Measurements from ENCODE around the gene SLC37A3. TPM values are rescaled to one million over a fixed set of nuclear protein-coding genes. Genes with fewer than 3 reads are reported as not detected.
"Not testable (repeated sequence)": the region's sequence is repeated elsewhere in the genome, so short reads cannot be mapped to it uniquely, and the experiment has no call there.

The SLC37A3 gene
- total RNA-seq, 4 donors from 2014 or later, result 28.7 to 36.2 (median 29.9) TPM

- intact Hi-C loops (cut with DNase I; ENCODE audit: low total_unique reads), result no loop called here
- H3K4me3 ChIP-seq (ENCODE audit: low read depth, poor library complexity, severe bottlenecking), result no peak overlapping the region
- WGBS, 2 donors, result 52 to 53% methylated on average over 8 of the region's 8 CpGs
- TF ChIP-seq CTCF (IDR thresholded peaks at IDR 0.05) (no peak), POLR2A (IDR thresholded peaks at IDR 0.05) (no peak)
- DNase-seq (ENCODE audit: low spot score in 2 of 2), result no peak
These were observed 49.1 kb downstream of the SLC37A3 start for GRCh38 chr7:140349144-140349771.

DNA sequence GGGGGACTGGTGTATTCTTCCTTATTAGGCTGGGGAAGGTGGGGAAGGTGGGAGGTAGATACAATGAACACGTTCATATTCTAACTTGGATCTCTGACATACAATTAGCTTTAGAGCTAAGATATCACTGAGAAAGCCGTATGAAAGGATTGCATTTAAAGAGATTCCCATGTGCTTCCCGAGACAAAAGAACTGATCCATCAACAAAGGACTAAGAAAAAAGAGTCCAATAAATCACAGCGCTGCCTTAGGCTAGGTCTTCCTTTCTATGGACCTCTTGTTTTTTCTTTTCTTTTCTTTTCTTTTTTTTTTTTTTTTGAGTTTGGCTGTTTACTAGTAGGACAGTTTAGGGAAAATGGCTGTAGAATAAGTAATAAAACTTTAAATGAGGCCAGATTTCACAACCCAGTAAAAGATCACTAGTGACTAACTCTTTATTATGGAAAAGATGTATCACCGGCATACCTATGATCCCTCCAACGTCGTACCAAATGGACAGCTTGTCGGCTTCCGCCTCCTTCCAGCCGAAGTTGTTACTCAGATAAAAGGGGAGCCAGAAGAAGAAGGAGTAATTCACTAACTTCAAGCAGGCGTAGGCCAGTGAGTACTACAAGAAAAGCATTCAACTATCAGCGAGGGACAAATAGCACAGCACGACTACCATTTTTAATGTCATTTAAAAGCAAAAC, 50.0 kb downstream of the SLC37A3 start:
- H3K4me3 ChIP-seq (ENCODE audit: low read depth, poor library complexity, severe bottlenecking), result no peak overlapping the region
- 75 to 77% methylated on average over 13 of the region's 13 CpGs for WGBS, 2 donors
- no peak for DNase-seq (ENCODE audit: low spot score in 2 of 2)
- intact Hi-C loops (cut with DNase I; ENCODE audit: low total_unique reads), result no loop called here
- no peak for TF ChIP-seq CTCF (IDR thresholded peaks at IDR 0.05)
- no peak for TF ChIP-seq POLR2A (IDR thresholded peaks at IDR 0.05)

DNA sequence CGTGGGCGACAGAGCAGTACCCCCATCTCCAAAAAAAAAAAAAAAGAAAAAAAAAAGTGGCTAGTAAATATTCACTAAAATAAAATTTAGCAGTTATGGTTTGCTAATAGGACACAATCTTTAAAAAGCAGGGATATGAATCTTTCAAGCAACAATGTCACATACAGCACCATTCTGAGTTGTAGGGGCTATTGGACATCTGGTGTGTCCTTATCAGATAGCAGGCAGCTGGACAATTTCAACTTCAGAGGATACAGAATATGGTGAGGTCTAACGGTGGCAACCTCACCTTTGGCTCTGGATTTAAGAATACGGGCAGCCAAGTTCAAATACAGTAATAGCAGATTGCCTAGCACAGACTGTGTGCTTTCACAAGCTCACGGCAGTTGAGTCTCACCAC, 51.1 kb downstream of the SLC37A3 start:
- TF ChIP-seq POLR2A (IDR thresholded peaks at IDR 0.05), result no peak
- no peak for TF ChIP-seq CTCF (IDR thresholded peaks at IDR 0.05)
- intact Hi-C loops (cut with DNase I; ENCODE audit: low total_unique reads), result no loop called here
- 74 to 92% methylated on average over 5 of the region's 5 CpGs for WGBS, 2 donors
- no peak for DNase-seq (ENCODE audit: low spot score in 2 of 2)
- no peak overlapping the region for H3K4me3 ChIP-seq (ENCODE audit: low read depth, poor library complexity, severe bottlenecking)

GRCh38 chr7:140345426-140345825, 52.9 kb downstream of the SLC37A3 start:
- 85 to 88% methylated on average over 3 of the region's 3 CpGs for WGBS, 2 donors
- no peak overlapping the region for H3K4me3 ChIP-seq (ENCODE audit: low read depth, poor library complexity, severe bottlenecking)
- no peak for TF ChIP-seq CTCF (IDR thresholded peaks at IDR 0.05)
- TF ChIP-seq POLR2A (IDR thresholded peaks at IDR 0.05), result no peak
- DNase-seq (ENCODE audit: low spot score in 2 of 2), result no peak
- intact Hi-C loops (cut with DNase I; ENCODE audit: low total_unique reads), result no loop called here

DNA sequence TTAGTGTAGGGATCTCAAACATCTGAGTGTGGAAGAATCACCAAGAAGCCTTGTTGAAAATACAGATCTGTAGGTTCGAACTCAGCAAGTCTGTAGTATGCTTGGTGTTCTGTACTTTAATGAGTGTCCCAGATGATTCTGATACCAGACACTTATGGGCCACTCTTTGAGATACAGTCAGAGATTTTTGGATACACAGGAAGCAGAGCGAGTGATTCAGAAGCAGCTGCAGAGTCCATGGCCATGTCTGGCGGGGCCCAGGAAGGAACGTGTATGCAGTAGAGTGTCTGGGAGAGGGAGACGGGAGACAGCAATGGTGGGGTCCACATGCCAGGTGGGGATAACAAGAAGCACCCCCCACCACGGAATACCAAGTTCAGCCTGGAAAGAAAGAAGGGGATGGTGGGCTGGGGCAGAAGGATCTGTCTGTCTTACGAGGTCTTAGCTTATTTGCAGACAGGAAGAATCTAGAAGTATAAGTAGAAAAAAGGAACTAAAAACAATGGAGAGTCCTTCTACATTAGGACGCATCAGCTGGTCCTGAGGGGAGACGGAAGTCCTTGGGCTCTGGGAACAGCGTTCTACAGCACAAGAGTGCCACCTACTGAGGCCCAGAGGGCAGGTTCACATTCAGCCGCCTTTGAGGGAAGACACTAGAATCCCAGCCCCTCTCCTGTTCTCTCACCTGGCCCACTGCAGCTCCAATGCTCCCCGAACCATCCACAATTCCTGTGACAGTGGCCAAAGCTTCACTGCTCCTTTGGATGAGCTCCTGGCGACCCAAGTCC, 55.4 kb downstream of the SLC37A3 start:
- intact Hi-C loops (cut with DNase I; ENCODE audit: low total_unique reads), result no loop called here
- TF ChIP-seq POLR2A (IDR thresholded peaks at IDR 0.05), result no peak
- TF ChIP-seq CTCF (IDR thresholded peaks at IDR 0.05), result no peak
- WGBS, 2 donors, result 68 to 71% methylated on average over 13 of the region's 13 CpGs
- no peak overlapping the region for H3K4me3 ChIP-seq (ENCODE audit: low read depth, poor library complexity, severe bottlenecking)
- DNase-seq (ENCODE audit: low spot score in 2 of 2), result no peak

DNA sequence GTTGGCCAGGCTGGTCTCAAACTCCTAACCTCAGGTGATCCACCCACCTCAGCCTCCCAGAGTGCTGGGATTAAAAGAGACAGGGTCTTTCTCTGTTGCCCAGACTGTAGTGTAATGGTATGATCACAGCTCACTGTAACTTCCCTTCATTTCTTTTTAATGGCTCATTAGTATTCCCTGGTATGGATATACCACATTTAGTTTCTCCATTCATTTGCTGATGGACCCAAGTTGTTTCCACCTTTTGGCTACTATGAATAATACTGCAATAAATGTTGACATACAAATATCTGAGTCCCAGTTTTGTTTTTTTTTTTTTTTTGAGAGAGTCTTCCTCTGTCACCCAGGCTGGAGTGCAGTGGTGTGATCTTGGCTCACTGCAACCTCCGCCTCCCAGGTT, 59.4 kb downstream of the SLC37A3 start:
- WGBS, 2 donors, result 93 to 100% methylated on average over 1 of the region's 1 CpG
- H3K4me3 ChIP-seq (ENCODE audit: low read depth, poor library complexity, severe bottlenecking); DNase-seq (ENCODE audit: low spot score in 2 of 2); intact Hi-C loops (cut with DNase I; ENCODE audit: low total_unique reads): not testable (repeated sequence)
